NB4 (cell line): Measurements from ENCODE around the gene CCHCR1.

Source experiments
- DNase-seq: peaks from one replicate; pipeline ENCODE4 v3.0.0; 2010; ENCODE audit warnings: low read depth
- H3K4me3 ChIP-seq: one replicate; pipeline ENCODE4 v1.5.1; 2011; ENCODE audit warnings: mild to moderate bottlenecking, low read depth, low read length, moderate library complexity
- CTCF ChIP-seq: IDR thresholded peaks from one replicate; pipeline ENCODE4 v1.5.1; 2012; ENCODE audit warnings: low read depth, low read length
- MAX ChIP-seq: IDR thresholded peaks from 2 replicates; pipeline ENCODE4 v1.6.1; 2011; ENCODE audit warnings: low read depth, low read length
- MYC ChIP-seq: IDR thresholded peaks from 2 replicates; pipeline ENCODE4 v1.6.1; 2011; ENCODE audit warnings: low read depth, low read length
- POLR2A ChIP-seq: IDR thresholded peaks from 2 replicates; pipeline ENCODE4 v1.6.1; 2011; ENCODE audit warnings: mild to moderate bottlenecking; ENCODE audit not compliant: insufficient read length; ENCODE audit errors: extremely low read depth

Gene CCHCR1

GRCh38 chr6:31163922-31164321 is 6.3 kb upstream of the CCHCR1 start:
- DNase-seq: no peak
- H3K4me3 ChIP-seq: no peak overlapping the region
- no peak for TF ChIP-seq MAX
- TF ChIP-seq POLR2A: no peak
- no peak for TF ChIP-seq CTCF
- TF ChIP-seq MYC: no peak

- DNase-seq: no peak
These were observed 5.0 kb upstream of the CCHCR1 start for GRCh38 chr6:31162463-31163165.

GRCh38 chr6:31161216-31162126 is 3.9 kb upstream of the CCHCR1 start:
- no peak overlapping the region for H3K4me3 ChIP-seq
- no peak for DNase-seq
- TF ChIP-seq CTCF (no peak), MYC (no peak), MAX (no peak), POLR2A (no peak)

More at GRCh38 chr6:31162463-31163165, 5.0 kb upstream of the CCHCR1 start:
- TF ChIP-seq MAX: no peak
- no peak for TF ChIP-seq POLR2A
- no peak overlapping the region for H3K4me3 ChIP-seq

GRCh38 chr6:31158863-31159855 is 1.6 kb upstream of the CCHCR1 start:
- no peak for DNase-seq
- no peak for TF ChIP-seq MYC
- TF ChIP-seq CTCF: no peak
- no peak for TF ChIP-seq POLR2A
- no peak for TF ChIP-seq MAX
- peak overlapping the region; percentile 93 for H3K4me3 ChIP-seq

- TF ChIP-seq CTCF (no peak), POLR2A (peak; percentile 28)
- peak within 1 kb of the TSS; percentile 93 for H3K4me3 ChIP-seq
- DNase-seq: peak; percentile 99
These were observed 699 bp upstream of the CCHCR1 start, which contains the start of gene TCF19 for GRCh38 chr6:31158140-31158862. TSS of gene TCF19 (plus strand) at chr6:31158589. CDS start at chr6:31159470, 881 bp downstream.
